HCT116 (cell line): ENCODE results near the gene ZNF554. TPM values are rescaled to one million over a fixed set of nuclear protein-coding genes. Genes with fewer than 3 reads are reported as not detected.

Experiments used
- ATAC-seq: fragments of 200-7000 bp; cut with Tn5 transposase; 2 replicates; pipeline ENCODE4 v1.9.1; 2020; ENCODE audit warnings: mild to moderate bottlenecking, moderate library complexity
- BruUV-seq: library from RNA; stranded (reverse); fragments of 400-500 nt; replicated peaks from 2 replicates; lab custom pipeline; 2021; lab: Mats Ljungman, UMichigan
- CTCF ChIA-PET: fragments of 300-600 bp; sonication (Branson Sonifier 250); formaldehyde crosslinking; loops from one replicate; lab custom pipeline; 2021; ENCODE audit warnings: antibody characterized with exemption; lab: Charles Lee
- POLR2A ChIA-PET: fragments of 300-600, 350-600 bp; sonication (Branson Sonifier 250); formaldehyde crosslinking; loops from one replicate; lab custom pipeline; 2021; ENCODE audit warnings: antibody characterized with exemption; lab: Charles Lee
- RAD21 ChIA-PET, 2 experiments: fragments of 300-600 bp; sonication (Branson Sonifier 250); formaldehyde crosslinking; loops; one replicate each; lab custom pipeline; 2023; ENCODE audit warnings: low total read pairs in 2 of 2; ENCODE audit not compliant: uncharacterized antibody in 2 of 2, unreplicated experiment in 2 of 2, low non-redundant PET in 1 of 2; lab: Charles Lee
- DNase-seq: peaks from one replicate; pipeline ENCODE4 v3.0.0-alpha.2; 2010; ENCODE audit warnings: low read depth, low spot score
- H2AFZ ChIP-seq: fragments of 200-600 bp; shearing (Covaris generic), sonication (generic); 2 replicates; pipeline ENCODE4 v1.6.1; 2017; ENCODE audit warnings: low read depth, mixed run types, mixed read lengths, antibody characterized with exemption, low read length; ENCODE audit not compliant: poor library complexity, severe bottlenecking
- H3K27ac ChIP-seq: 2 replicates; pipeline ENCODE4 v1.5.1; 2012; ENCODE audit warnings: low read depth, low read length
- H3K27me3 ChIP-seq: fragments of 200-600 bp; sonication (generic); 2 replicates; pipeline ENCODE4 v1.6.1; 2016; ENCODE audit warnings: mixed run types, low read length, mixed read lengths; ENCODE audit not compliant: insufficient read depth
- H3K36me3 ChIP-seq, 2 experiments: fragments of 200-500 bp in 1 of 2; fragments of 200-600 bp in 1 of 2; sonication (Bioruptor generic) in 1 of 2; sonication (generic) in 1 of 2; 2 replicates each; pipeline versions ENCODE4 v1.5.1 to v1.6.1; 2014 to 2016; ENCODE audit warnings: low read length in 2 of 2, inconsistent platforms in 1 of 2, mixed read lengths in 1 of 2, mixed run types in 1 of 2; ENCODE audit not compliant: insufficient read depth in 2 of 2, control insufficient read depth in 1 of 2
- H3K4me1 ChIP-seq, 2 experiments: fragments of 200-600 bp in 1 of 2; sonication (generic) in 1 of 2; 2 replicates each; pipeline versions ENCODE4 v1.5.1 to v1.6.1; 2012 to 2017; ENCODE audit warnings: low read length in 2 of 2, inconsistent platforms in 1 of 2, mild to moderate bottlenecking in 1 of 2, mixed read lengths in 1 of 2, mixed run types in 1 of 2, moderate library complexity in 1 of 2; ENCODE audit not compliant: insufficient read depth in 2 of 2, control insufficient read depth in 1 of 2
- H3K4me2 ChIP-seq: fragments of 200-600 bp; sonication (generic); 2 replicates; pipeline ENCODE4 v1.6.1; 2017; ENCODE audit warnings: mixed run types, low read length, mixed read lengths
- H3K4me3 ChIP-seq, 2 experiments: fragments of 200-600 bp in 1 of 2; sonication (generic) in 1 of 2; replicated peaks in 1 of 2; 2 replicates each; pipeline ENCODE4 v1.5.1; 2011 to 2016; ENCODE audit warnings: low read length in 2 of 2, control low read depth in 1 of 2, low read depth in 1 of 2, mild to moderate bottlenecking in 1 of 2, mixed read lengths in 1 of 2, mixed run types in 1 of 2
- H3K79me2 ChIP-seq: fragments of 200-600 bp; sonication (generic); 2 replicates; pipeline ENCODE4 v1.6.1; 2017; ENCODE audit warnings: mild to moderate bottlenecking, mixed run types, low read length, moderate library complexity, mixed read lengths; ENCODE audit not compliant: insufficient read depth
- H3K9ac ChIP-seq: fragments of 200-600 bp; sonication (generic); 2 replicates; pipeline ENCODE4 v1.6.1; 2016; ENCODE audit warnings: low read length, mixed read lengths
- H3K9me2 ChIP-seq: fragments of 200-600 bp; sonication (generic), shearing (Covaris generic); 2 replicates; pipeline ENCODE4 v1.6.1; 2017; ENCODE audit warnings: mixed run types, mild to moderate bottlenecking, moderate library complexity; ENCODE audit not compliant: insufficient read depth
- H3K9me3 ChIP-seq, 2 experiments: fragments of 200-500 bp in 1 of 2; fragments of 200-600 bp in 1 of 2; sonication (Bioruptor generic) in 1 of 2; sonication (generic) in 1 of 2; 2 replicates each; pipeline ENCODE4 v1.6.1; 2014 to 2017; ENCODE audit warnings: low read length in 2 of 2, mixed read lengths in 2 of 2, inconsistent platforms in 1 of 2, low read depth in 1 of 2, mild to moderate bottlenecking in 1 of 2, mixed run types in 1 of 2, moderate library complexity in 1 of 2; ENCODE audit not compliant: control insufficient read depth in 1 of 2, insufficient read depth in 1 of 2
- H4K20me1 ChIP-seq: fragments of 200-600 bp; sonication (generic), shearing (Covaris generic); 2 replicates; pipeline ENCODE4 v1.6.1; 2017; ENCODE audit warnings: mixed run types, mild to moderate bottlenecking, moderate library complexity; ENCODE audit not compliant: insufficient read depth
- CEBPB ChIP-seq: IDR thresholded peaks from 2 replicates; pipeline ENCODE4 v1.6.1; 2012; ENCODE audit warnings: low read depth
- CTCF ChIP-seq, 3 experiments: fragments of 200-600 bp in 1 of 3; sonication (generic) in 1 of 3; IDR thresholded peaks in 2 of 3; conservative IDR thresholded peaks in 1 of 3; 2 replicates each; pipeline ENCODE4 v1.5.1; 2012 to 2017; ENCODE audit warnings: low read depth in 2 of 3, low read length in 2 of 3, antibody characterized with exemption in 1 of 3, borderline replicate concordance in 1 of 3, control low read depth in 1 of 3, mild to moderate bottlenecking in 1 of 3, mixed read lengths in 1 of 3, mixed run types in 1 of 3, moderate library complexity in 1 of 3; ENCODE audit not compliant: insufficient read depth in 1 of 3
- EZH2 ChIP-seq: fragments of 200-600 bp; sonication (generic); IDR thresholded peaks from 2 replicates; pipeline ENCODE4 v1.6.1; 2017; ENCODE audit warnings: antibody characterized with exemption, mixed run types
- MAX ChIP-seq: IDR thresholded peaks from 2 replicates; pipeline ENCODE4 v1.6.1; 2012
- RAD21 ChIP-seq: IDR thresholded peaks from 2 replicates; pipeline ENCODE4 v1.6.1; 2012; ENCODE audit warnings: low read depth, mild to moderate bottlenecking
- SP1 ChIP-seq: IDR thresholded peaks from 2 replicates; pipeline ENCODE4 v1.6.1; 2012; ENCODE audit warnings: low read depth
- YY1 ChIP-seq: IDR thresholded peaks from 2 replicates; pipeline ENCODE4 v1.6.1; 2011; ENCODE audit warnings: low read length, low read depth, moderate library complexity, mild to moderate bottlenecking; ENCODE audit not compliant: insufficient replicate concordance; ENCODE audit errors: extremely low read depth
- ZBTB33 ChIP-seq: IDR thresholded peaks from 2 replicates; pipeline ENCODE4 v1.6.1; 2011; ENCODE audit warnings: mild to moderate bottlenecking, low read length, moderate library complexity; ENCODE audit not compliant: insufficient replicate concordance; ENCODE audit errors: extremely low read depth
- ZFX ChIP-seq: fragments of 450-650 bp; IDR thresholded peaks from 2 replicates; pipeline ENCODE4 v1.6.1; 2017
- ZNF274 ChIP-seq: fragments of 200-500 bp; sonication (Bioruptor generic); IDR thresholded peaks from 2 replicates; pipeline ENCODE4 v1.6.1; 2014; ENCODE audit warnings: mild to moderate bottlenecking, low read depth, low read length, inconsistent platforms
- intact Hi-C: fragments of 100-400 bp; cut with micrococcal nuclease; formaldehyde crosslinking; loops from 2 replicates; pipeline ENCODE4 v1.10.0; 2022
- total RNA-seq: library from RNA; stranded (reverse); gene quantifications from one replicate; pipeline ENCODE4 v1.2.1, GENCODE V29; 2021; ENCODE audit not compliant: unreplicated experiment

Gene ZNF554
- total RNA-seq, 1 experiment from 2014 or later = 4.0 TPM

GRCh38 chr19:2850256-2850925, 30.7 kb downstream of the ZNF554 start:
- Histone ChIP-seq H3K4me1 (no peaks in the 10 kb centered on the region), H4K20me1 (no peaks in the 10 kb centered on the region), H3K9me3 (peaks cover 24 to 35% of the 10 kb centered on the region in 2 experiments; a peak in 3 of 4 replicates), H3K9me2 (no peaks in the 10 kb centered on the region), H3K4me2 (no peak overlapping the region), H3K27ac (no peak overlapping the region), H3K9ac (no peak overlapping the region), H3K79me2 (no peaks in the 10 kb centered on the region), H3K4me3 (no peak overlapping the region), H3K27me3 (no peaks in the 10 kb centered on the region), H2AFZ (no peak overlapping the region), H3K36me3 (peaks cover 7 to 24% of the 10 kb centered on the region in 2 experiments)
- POLR2A ChIA-PET = no interaction called here
- CTCF ChIA-PET = no interaction called here
- RAD21 ChIA-PET = no interaction called here
- intact Hi-C loops = no loop called here
- DNase-seq = no peak
- no peak for ATAC-seq
- TF ChIP-seq CEBPB (no peak), RAD21 (no peak), SP1 (no peak)
- BruUV-seq = no TSS peak

- H3K27ac ChIP-seq = no peak overlapping the region
- no peak for TF ChIP-seq EZH2
- no peak for TF ChIP-seq MAX
- TF ChIP-seq RAD21 = no peak
- TF ChIP-seq YY1 = no peak
- no peak for TF ChIP-seq ZFX
- TF ChIP-seq SP1 = no peak
- TF ChIP-seq ZBTB33 = no peak
- TF ChIP-seq CTCF (IDR thresholded peaks at IDR 0.05 in 2 of 3, conservative IDR thresholded peaks at IDR 0.05 in 1 of 3; ENCODE audit: borderline replicate concordance in 1 of 3, insufficient read depth in 1 of 3, low read depth in 2 of 3, low read length in 2 of 3) = no peak
- no peak for TF ChIP-seq ZNF274
- no peak for TF ChIP-seq CEBPB
- H3K9ac ChIP-seq = no peak overlapping the region
- POLR2A ChIA-PET = no interaction called here
- no peaks in the 10 kb centered on the region for H3K9me2 ChIP-seq
- no peaks in the 10 kb centered on the region for H3K4me1 ChIP-seq
- H3K4me3 ChIP-seq = no peak overlapping the region
- no peaks in the 10 kb centered on the region for H3K27me3 ChIP-seq
- H2AFZ ChIP-seq = no peak overlapping the region
- H3K79me2 ChIP-seq = no peaks in the 10 kb centered on the region
- CTCF ChIA-PET = no interaction called here
- no peak for ATAC-seq
- intact Hi-C loops = no loop called here
- peaks cover 24 to 35% of the 10 kb centered on the region in 2 experiments; a peak in 3 of 4 replicates for H3K9me3 ChIP-seq
- DNase-seq = no peak
- H3K4me2 ChIP-seq = no peak overlapping the region
- RAD21 ChIA-PET = no interaction called here
- no peaks in the 10 kb centered on the region for H4K20me1 ChIP-seq
- peaks cover 7 to 24% of the 10 kb centered on the region in 2 experiments for H3K36me3 ChIP-seq
- BruUV-seq = no TSS peak
Observed at GRCh38 chr19:2852598-2852997, 32.9 kb downstream of the ZNF554 start.
